Smooth muscle cell of trachea (primary cell): ENCODE measurements around the gene RBBP4. TPM values are rescaled to one million over a fixed set of nuclear protein-coding genes. Genes with fewer than 3 reads are reported as not detected.

Experiments
- total RNA-seq: library from RNA; depleted of rRNA; stranded (reverse); fragments of >200 nt; gene quantifications from 2 replicates; pipeline ENCODE4 v1.2.1, GENCODE V29; 2014

Gene RBBP4
- total RNA-seq, result 99.9 and 130 TPM in 2 replicates

DNA sequence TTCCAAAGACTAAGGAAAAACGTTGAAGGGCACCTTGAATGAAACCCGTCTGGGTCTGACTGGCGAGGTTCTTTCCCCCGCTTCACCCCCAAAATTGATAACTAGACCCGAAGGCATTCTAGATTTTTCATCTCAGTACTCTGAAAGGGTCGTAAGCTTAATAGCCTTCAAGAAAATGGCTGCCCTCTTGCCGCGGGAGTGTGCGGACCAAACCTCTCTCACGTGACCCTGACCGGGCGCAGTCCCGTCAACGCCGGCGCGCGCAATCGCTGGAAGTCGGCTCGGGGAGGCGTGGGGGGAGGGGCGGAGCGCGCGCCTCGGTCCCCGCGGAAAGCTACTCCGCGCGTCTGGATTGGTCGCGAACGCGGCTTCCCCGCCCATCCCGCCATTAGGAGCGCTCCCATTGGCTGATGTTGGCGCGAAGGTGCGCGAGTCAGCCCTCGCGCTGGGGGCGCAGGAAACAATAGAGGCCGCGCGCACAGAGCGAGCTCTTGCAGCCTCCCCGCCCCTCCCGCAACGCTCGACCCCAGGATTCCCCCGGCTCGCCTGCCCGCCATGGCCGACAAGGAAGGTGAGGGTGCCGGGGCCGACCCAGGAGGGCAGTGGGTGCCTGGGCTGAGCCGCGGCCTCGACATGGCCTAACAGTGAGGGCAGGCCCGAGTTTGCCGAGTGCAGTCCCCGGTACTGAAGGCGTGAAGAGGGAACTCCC, at the start of gene RBBP4:
Gene RBBP4 (plus strand): TSS at position 457 of the 709 bp plus-strand sequence. CDS start 99 bp downstream, at position 556.

DNA sequence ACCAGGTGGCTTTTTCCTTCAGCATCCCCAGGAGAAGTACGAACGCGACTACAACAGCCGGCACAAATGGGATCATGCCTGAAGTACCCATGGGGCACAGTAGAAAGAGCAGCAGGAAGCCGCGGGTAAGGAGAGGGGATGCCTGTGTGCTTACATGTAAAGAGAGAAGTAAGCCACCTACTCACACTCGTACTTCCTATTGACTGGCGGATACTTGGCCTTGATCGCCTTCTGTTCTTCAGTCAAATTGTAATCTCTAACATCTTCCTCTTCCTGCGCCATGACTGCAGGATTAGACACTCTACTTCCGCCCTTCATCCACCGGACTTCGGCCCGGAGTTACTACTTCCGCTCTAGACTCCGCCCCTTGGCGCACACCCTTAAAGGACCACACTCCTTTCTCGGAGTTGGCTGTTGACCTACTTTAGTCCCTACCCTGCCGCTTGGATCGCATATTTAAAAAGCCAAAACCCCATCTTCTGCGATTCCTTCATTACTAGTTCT, 708 bp upstream of the RBBP4 start, which contains the start of gene ZBTB8OS:
Gene ZBTB8OS (minus strand): TSS at position 303 of the 504 bp plus-strand sequence. CDS start 21 bp downstream, at position 282.

DNA sequence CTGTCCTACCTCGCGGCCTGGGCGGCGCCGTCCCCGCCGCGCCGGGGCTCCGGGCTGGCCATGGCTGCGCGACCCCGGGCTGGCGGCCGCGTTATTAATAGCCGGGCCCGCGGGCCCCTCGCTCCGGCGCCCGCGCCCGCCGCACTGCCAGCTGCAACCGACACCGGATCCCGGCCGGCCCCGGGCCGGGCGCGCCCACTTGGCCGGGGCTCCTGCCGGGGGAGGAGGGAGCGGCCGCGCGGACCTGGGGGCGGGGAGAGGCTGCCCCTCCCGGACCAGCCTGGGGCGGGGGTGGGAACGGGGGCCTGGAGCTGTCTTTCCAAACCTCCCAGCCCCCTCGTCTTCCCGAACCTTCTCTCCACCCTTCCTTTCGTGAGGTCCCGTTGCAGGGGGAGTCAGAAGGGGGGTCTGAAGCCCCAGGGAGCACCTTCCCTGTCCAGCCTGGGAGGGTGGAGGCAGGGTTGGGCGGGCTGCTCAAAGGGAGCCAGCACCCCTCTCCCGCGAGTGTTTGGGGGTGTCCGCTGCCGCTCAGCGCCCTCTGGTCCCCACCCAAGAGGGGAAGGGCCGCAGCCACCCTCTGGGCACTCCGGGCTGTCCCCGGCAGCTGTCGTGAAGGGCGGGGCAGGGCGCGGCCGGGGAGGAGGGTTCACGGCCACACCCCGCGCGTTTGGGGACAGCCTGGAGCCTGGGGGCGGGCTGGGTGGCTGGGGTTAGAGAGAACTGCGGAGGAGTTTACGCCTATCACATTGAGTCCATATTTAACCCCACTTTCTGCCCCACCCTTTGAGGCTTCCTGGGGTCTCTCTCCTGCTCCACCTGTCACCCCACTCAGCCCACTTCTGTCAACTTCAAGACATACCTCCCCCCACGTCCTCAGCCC, 51.8 kb downstream of the RBBP4 start, which contains the start of gene SYNC:
Gene SYNC (minus strand): TSS at position 172 of the 880 bp plus-strand sequence. CDS start 110 bp downstream, at position 62.

Other genes starting within 250 kb of the RBBP4 start
- gene ZBTB8B, start 186.1 kb upstream of the RBBP4 start, total RNA-seq, result not detected in 2 replicates
- gene ZBTB8A, start 111.8 kb upstream of the RBBP4 start, total RNA-seq, result 7.1 and 9.2 TPM in 2 replicates
- 29.9 and 40.6 TPM in 2 replicates for gene ZBTB8OS, start 658 bp upstream of the RBBP4 start, total RNA-seq
- gene SYNC, start 51.6 kb downstream of the RBBP4 start, total RNA-seq, result 67.1 and 136 TPM in 2 replicates
- 139 and 154 TPM in 2 replicates for gene YARS1, start 166.2 kb downstream of the RBBP4 start, total RNA-seq
- 29.9 and 70.5 TPM in 2 replicates for gene S100PBP, start 166.4 kb downstream of the RBBP4 start, total RNA-seq
- 0.87 and 3.6 TPM in 2 replicates for gene FNDC5, start 219.7 kb downstream of the RBBP4 start, total RNA-seq
- gene HPCA, start 235.3 kb downstream of the RBBP4 start, total RNA-seq, result not detected in 2 replicates